Measurements from ENCODE around the gene SEMA6C. TPM values are rescaled to one million over a fixed set of nuclear protein-coding genes. Genes with fewer than 3 reads are reported as not detected.
A peak's percentile ranks its signal among the peaks of the same experiment; 100 is the strongest.

SEMA6C gene
- total and polyA plus RNA-seq, 2 of the 13 experiments (the other 11 are each of a cell fraction or from before 2014, with no cell fraction given), result 1.4 to 2.9 TPM

DNA sequence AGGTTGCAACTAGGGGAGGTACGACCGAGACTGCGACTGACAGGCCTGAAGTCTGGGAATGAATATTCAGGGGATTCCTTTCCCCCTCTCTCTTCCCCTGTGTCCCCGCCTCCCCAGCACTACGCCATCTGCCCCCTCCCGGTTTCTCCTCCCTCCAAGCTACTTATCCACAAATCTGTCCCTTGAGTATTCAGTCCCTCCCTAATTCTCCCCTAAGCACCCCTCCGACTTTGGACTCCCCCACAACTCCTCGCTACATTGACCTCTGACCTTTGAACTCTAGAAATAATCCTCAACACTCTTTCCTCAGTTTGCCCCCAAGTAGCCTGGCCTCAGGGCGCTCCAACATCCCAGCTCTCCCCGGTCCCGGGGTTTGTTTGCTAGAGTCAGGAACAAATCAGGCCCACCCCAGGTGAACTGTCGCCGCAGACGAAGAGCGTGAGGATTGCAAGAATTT lies 18.9 kb upstream of the SEMA6C start (continued):
- TF ChIP-seq, protein P1, sequence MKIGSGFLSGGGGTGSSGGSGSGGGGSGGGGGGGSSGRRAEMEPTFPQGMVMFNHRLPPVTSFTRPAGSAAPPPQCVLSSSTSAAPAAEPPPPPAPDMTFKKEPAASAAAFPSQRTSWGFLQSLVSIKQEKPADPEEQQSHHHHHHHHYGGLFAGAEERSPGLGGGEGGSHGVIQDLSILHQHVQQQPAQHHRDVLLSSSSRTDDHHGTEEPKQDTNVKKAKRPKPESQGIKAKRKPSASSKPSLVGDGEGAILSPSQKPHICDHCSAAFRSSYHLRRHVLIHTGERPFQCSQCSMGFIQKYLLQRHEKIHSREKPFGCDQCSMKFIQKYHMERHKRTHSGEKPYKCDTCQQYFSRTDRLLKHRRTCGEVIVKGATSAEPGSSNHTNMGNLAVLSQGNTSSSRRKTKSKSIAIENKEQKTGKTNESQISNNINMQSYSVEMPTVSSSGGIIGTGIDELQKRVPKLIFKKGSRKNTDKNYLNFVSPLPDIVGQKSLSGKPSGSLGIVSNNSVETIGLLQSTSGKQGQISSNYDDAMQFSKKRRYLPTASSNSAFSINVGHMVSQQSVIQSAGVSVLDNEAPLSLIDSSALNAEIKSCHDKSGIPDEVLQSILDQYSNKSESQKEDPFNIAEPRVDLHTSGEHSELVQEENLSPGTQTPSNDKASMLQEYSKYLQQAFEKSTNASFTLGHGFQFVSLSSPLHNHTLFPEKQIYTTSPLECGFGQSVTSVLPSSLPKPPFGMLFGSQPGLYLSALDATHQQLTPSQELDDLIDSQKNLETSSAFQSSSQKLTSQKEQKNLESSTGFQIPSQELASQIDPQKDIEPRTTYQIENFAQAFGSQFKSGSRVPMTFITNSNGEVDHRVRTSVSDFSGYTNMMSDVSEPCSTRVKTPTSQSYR (CRISPR knock-in tag; IDR thresholded peaks at IDR 0.05; ENCODE audit: borderline replicate concordance), result no peak
- TF ChIP-seq ERF (CRISPR knock-in tag; IDR thresholded peaks at IDR 0.05) (no peak), NKX3-1 (CRISPR knock-in tag; IDR thresholded peaks at IDR 0.05) (no peak), SP2 (CRISPR knock-in tag; IDR thresholded peaks at IDR 0.05) (no peak), NCOR1 (IDR thresholded peaks at IDR 0.05; ENCODE audit: borderline replicate concordance, low read length) (peak; percentile 31; the same call in 1 of the 2 replicates), ZNF776 (CRISPR knock-in tag; IDR thresholded peaks at IDR 0.05) (no peak; the same call in 1 of the 2 replicates), HNRNPH1 (optimal IDR thresholded peaks at IDR 0.05; ENCODE audit: low read depth, low read length) (no peak), ZNF780A (CRISPR knock-in tag; IDR thresholded peaks at IDR 0.05) (no peak), ARNTL (CRISPR knock-in tag; IDR thresholded peaks at IDR 0.05) (no peak; the same call in 1 of the 2 replicates), ZNF747 (CRISPR knock-in tag; IDR thresholded peaks at IDR 0.05; ENCODE audit: borderline replicate concordance) (no peak), GATA4 (IDR thresholded peaks at IDR 0.05; ENCODE audit: borderline replicate concordance, low read depth) (no peak), ZKSCAN5 (CRISPR knock-in tag; IDR thresholded peaks at IDR 0.05) (no peak), TEAD3 (CRISPR knock-in tag; optimal IDR thresholded peaks at IDR 0.05; ENCODE audit: borderline replicate concordance) (no peak), SMC3 (IDR thresholded peaks at IDR 0.05; ENCODE audit: low read length) (no peak)
- TF ChIP-seq, protein P2, sequence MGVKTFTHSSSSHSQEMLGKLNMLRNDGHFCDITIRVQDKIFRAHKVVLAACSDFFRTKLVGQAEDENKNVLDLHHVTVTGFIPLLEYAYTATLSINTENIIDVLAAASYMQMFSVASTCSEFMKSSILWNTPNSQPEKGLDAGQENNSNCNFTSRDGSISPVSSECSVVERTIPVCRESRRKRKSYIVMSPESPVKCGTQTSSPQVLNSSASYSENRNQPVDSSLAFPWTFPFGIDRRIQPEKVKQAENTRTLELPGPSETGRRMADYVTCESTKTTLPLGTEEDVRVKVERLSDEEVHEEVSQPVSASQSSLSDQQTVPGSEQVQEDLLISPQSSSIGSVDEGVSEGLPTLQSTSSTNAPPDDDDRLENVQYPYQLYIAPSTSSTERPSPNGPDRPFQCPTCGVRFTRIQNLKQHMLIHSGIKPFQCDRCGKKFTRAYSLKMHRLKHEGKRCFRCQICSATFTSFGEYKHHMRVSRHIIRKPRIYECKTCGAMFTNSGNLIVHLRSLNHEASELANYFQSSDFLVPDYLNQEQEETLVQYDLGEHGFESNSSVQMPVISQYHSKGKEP (CRISPR knock-in tag; IDR thresholded peaks at IDR 0.05), result no peak
- TF ChIP-seq, protein P3, sequence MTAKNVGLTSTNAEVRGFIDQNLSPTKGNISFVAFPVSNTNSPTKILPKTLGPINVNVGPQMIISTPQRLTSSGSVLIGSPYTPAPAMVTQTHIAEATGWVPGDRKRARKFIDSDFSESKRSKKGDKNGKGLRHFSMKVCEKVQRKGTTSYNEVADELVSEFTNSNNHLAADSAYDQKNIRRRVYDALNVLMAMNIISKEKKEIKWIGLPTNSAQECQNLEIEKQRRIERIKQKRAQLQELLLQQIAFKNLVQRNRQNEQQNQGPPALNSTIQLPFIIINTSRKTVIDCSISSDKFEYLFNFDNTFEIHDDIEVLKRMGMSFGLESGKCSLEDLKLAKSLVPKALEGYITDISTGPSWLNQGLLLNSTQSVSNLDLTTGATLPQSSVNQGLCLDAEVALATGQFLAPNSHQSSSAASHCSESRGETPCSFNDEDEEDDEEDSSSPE (CRISPR knock-in tag; IDR thresholded peaks at IDR 0.05), result no peak
- TF ChIP-seq, protein P4, sequence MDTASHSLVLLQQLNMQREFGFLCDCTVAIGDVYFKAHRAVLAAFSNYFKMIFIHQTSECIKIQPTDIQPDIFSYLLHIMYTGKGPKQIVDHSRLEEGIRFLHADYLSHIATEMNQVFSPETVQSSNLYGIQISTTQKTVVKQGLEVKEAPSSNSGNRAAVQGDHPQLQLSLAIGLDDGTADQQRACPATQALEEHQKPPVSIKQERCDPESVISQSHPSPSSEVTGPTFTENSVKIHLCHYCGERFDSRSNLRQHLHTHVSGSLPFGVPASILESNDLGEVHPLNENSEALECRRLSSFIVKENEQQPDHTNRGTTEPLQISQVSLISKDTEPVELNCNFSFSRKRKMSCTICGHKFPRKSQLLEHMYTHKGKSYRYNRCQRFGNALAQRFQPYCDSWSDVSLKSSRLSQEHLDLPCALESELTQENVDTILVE (CRISPR knock-in tag; IDR thresholded peaks at IDR 0.05), result no peak
- TF ChIP-seq, protein P5, sequence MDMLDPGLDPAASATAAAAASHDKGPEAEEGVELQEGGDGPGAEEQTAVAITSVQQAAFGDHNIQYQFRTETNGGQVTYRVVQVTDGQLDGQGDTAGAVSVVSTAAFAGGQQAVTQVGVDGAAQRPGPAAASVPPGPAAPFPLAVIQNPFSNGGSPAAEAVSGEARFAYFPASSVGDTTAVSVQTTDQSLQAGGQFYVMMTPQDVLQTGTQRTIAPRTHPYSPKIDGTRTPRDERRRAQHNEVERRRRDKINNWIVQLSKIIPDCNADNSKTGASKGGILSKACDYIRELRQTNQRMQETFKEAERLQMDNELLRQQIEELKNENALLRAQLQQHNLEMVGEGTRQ (IDR thresholded peaks at IDR 0.05; ENCODE audit: low read depth, low read length), result no peak
- TF ChIP-seq, protein P5 (CRISPR knock-in tag; IDR thresholded peaks at IDR 0.05; ENCODE audit: borderline replicate concordance), result 0 out of 2 replicates have a peak, but pooled peaks have one; percentile 43
- TF ChIP-seq, protein P6, sequence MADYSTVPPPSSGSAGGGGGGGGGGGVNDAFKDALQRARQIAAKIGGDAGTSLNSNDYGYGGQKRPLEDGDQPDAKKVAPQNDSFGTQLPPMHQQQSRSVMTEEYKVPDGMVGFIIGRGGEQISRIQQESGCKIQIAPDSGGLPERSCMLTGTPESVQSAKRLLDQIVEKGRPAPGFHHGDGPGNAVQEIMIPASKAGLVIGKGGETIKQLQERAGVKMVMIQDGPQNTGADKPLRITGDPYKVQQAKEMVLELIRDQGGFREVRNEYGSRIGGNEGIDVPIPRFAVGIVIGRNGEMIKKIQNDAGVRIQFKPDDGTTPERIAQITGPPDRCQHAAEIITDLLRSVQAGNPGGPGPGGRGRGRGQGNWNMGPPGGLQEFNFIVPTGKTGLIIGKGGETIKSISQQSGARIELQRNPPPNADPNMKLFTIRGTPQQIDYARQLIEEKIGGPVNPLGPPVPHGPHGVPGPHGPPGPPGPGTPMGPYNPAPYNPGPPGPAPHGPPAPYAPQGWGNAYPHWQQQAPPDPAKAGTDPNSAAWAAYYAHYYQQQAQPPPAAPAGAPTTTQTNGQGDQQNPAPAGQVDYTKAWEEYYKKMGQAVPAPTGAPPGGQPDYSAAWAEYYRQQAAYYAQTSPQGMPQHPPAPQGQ (CRISPR knock-in tag; IDR thresholded peaks at IDR 0.05; ENCODE audit: borderline replicate concordance), result no peak
